C4-2B (cell line): ENCODE measurements around the gene ARL15.

Source experiments
- ZFX ChIP-seq: fragments of 450-650 bp; IDR thresholded peaks from 2 replicates; pipeline ENCODE4 v1.6.1; 2017
- TF ChIP-seq, protein P1 (sequence below): fragments of 450-650 bp; conservative IDR thresholded peaks from 2 replicates; pipeline ENCODE4 v1.5.1; 2017; ENCODE audit warnings: mild to moderate bottlenecking

DNA sequence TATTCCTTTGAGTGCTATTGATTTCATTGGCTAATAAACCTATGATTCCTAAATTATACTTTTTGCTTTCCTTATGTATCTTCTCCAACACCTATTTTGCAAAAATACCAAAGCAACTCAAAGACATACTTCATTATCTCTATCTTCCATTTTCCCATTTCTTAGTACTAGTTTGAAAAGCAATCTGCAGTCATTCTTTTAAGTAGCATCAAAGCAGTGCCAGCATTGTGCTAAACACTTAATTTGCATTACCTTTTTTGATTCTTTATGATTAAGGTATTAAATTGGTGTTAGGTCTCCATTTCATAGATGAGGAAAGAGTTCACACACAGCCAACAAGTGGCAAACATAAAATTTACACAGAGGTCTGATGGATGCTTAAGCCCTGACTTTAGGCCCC is 330.3 kb downstream of the ARL15 start:
- TF ChIP-seq, protein P1, sequence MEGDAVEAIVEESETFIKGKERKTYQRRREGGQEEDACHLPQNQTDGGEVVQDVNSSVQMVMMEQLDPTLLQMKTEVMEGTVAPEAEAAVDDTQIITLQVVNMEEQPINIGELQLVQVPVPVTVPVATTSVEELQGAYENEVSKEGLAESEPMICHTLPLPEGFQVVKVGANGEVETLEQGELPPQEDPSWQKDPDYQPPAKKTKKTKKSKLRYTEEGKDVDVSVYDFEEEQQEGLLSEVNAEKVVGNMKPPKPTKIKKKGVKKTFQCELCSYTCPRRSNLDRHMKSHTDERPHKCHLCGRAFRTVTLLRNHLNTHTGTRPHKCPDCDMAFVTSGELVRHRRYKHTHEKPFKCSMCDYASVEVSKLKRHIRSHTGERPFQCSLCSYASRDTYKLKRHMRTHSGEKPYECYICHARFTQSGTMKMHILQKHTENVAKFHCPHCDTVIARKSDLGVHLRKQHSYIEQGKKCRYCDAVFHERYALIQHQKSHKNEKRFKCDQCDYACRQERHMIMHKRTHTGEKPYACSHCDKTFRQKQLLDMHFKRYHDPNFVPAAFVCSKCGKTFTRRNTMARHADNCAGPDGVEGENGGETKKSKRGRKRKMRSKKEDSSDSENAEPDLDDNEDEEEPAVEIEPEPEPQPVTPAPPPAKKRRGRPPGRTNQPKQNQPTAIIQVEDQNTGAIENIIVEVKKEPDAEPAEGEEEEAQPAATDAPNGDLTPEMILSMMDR, result no peak
- TF ChIP-seq ZFX, result no peak
